Activated T-helper 1 cell treated with anti-CD3 and anti-CD28 coated beads, Interleukin-12 subunit alpha, Interleukin-12 subunit beta, Interleukin-2, Interleukin-4 antibody, amounts not matched to agents 30 ng/mL and 10 ng/mL and 1 ng/mL, durations not matched to agents 14 hours and 24 hours and 36 hours (primary cell): ENCODE measurements around the gene COG6. TPM values are rescaled to one million over a fixed set of nuclear protein-coding genes. Genes with fewer than 3 reads are reported as not detected.

Source experiments
- DNase-seq: peaks from one replicate; pipeline ENCODE4 v3.0.0; 2021; ENCODE audit warnings: low spot score
- H3K27ac Mint-ChIP-seq: one replicate; pipeline ENCODE4 v1.8.0; 2021; ENCODE audit warnings: mild to moderate bottlenecking, mixed read lengths
- H3K27me3 Mint-ChIP-seq: one replicate; pipeline ENCODE4 v1.8.0; 2022; ENCODE audit warnings: mild to moderate bottlenecking, moderate library complexity, mixed read lengths; ENCODE audit not compliant: insufficient read depth
- H3K36me3 Mint-ChIP-seq: one replicate; pipeline ENCODE4 v1.8.0; 2021; ENCODE audit warnings: low read depth, mixed read lengths
- H3K4me1 Mint-ChIP-seq: one replicate; pipeline ENCODE4 v1.8.0; 2021; ENCODE audit warnings: low read depth, mixed read lengths
- H3K4me3 Mint-ChIP-seq: one replicate; pipeline ENCODE4 v1.8.0; 2021; ENCODE audit warnings: mild to moderate bottlenecking, moderate library complexity, mixed read lengths
- H3K9me3 Mint-ChIP-seq: one replicate; pipeline ENCODE4 v1.8.0; 2021; ENCODE audit warnings: mixed read lengths
- intact Hi-C: fragments of 100-400 bp; cut with micrococcal nuclease; formaldehyde crosslinking; loops from one replicate; pipeline ENCODE4 v1.15.1; 2024
- total RNA-seq: library from RNA; stranded (reverse); gene quantifications from 2 replicates; pipeline ENCODE4 v1.2.3, GENCODE V29; 2022

Gene COG6
- total RNA-seq, 1 donor from 2014 or later: 31.8 TPM

DNA sequence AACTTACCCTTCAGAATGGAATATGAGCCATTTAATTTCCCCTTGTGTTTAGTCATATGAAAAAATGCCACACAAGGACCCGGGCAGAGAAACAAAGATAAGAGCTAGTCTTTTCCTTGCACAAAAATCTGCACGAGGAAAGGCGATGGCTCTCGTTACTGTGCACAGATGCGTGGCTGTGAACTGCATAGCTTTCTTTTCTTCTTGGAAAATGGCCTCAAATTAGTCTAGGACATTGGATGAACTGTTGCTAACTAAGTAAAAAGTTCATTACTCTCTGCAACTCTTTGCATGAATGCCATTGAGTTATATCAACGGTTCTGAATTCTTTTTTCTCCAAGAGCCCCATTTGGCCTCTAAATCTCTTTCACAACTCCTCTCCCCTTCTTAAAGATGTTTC is 125.2 kb downstream of the COG6 start:
- Mint-ChIP-seq H3K27me3 (no peaks in the 10 kb centered on the region), H3K4me1 (peaks cover 49% of the 10 kb centered on the region), H3K27ac (no peak overlapping the region), H3K4me3 (no peak overlapping the region), H3K36me3 (peaks cover 4% of the 10 kb centered on the region), H3K9me3 (peaks cover 18% of the 10 kb centered on the region)
- no peak for DNase-seq
- intact Hi-C loops: loop anchor here (1.0 to 10.0 kb wide), 2 partner anchors 246 to 524 kb away; no protein-coding TSS in a partner anchor

DNA sequence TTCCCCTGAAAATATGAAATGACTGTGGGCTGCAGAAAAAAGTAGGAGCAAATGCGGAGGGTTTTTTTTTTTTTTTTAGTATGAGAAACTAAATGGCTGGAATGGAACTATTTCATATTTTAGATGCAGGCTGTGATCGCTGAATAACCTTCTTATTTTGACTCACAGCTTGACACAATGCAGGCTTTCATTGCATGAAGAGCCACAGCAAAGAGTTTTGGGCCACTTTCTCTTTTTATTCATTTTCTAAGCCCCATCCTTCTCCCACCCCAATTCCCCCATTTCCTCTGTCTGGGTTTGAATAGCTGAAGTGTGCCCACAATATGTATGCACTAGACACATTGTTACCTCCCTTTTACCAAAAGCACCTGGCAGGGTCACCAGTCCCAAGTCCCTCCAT is 125.9 kb downstream of the COG6 start:
- intact Hi-C loops: loop anchor here (1.0 to 10.0 kb wide), 2 partner anchors 245 to 523 kb away; no protein-coding TSS in a partner anchor
- no peak overlapping the region for H3K4me3 Mint-ChIP-seq
- peaks cover 18% of the 10 kb centered on the region for H3K9me3 Mint-ChIP-seq
- H3K27me3 Mint-ChIP-seq: no peaks in the 10 kb centered on the region
- peaks cover 4% of the 10 kb centered on the region for H3K36me3 Mint-ChIP-seq
- no peak for DNase-seq
- peaks cover 49% of the 10 kb centered on the region for H3K4me1 Mint-ChIP-seq
- H3K27ac Mint-ChIP-seq: peak overlapping the region; percentile 31

DNA sequence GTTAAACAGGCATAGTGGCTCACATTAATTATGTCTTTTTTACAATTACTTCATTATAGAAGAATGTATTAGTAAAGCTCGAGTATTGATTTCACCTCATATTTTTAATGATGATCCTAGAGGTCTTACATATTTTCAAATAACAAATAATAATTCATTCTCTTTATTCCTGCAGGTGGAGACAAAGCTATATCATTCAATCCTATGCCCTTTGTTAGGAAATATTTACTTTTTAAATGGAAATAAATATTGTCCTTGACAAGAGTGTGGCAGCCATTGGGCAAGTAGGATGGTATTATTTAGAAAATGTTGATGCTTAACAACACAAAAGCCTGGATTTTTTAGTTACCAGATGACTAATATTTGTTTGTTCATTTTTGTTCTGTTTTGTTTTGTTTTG is 127.6 kb downstream of the COG6 start:
- H3K27ac Mint-ChIP-seq: no peak overlapping the region
- H3K36me3 Mint-ChIP-seq: peaks cover 1% of the 10 kb centered on the region
- H3K9me3 Mint-ChIP-seq: peaks cover 7% of the 10 kb centered on the region
- H3K27me3 Mint-ChIP-seq: no peaks in the 10 kb centered on the region
- no peak overlapping the region for H3K4me3 Mint-ChIP-seq
- H3K4me1 Mint-ChIP-seq: peaks cover 44% of the 10 kb centered on the region
- intact Hi-C loops: loop anchor here (10.0 kb wide), 1 partner anchor 522 kb away; no protein-coding TSS in a partner anchor
- DNase-seq: no peak

DNA sequence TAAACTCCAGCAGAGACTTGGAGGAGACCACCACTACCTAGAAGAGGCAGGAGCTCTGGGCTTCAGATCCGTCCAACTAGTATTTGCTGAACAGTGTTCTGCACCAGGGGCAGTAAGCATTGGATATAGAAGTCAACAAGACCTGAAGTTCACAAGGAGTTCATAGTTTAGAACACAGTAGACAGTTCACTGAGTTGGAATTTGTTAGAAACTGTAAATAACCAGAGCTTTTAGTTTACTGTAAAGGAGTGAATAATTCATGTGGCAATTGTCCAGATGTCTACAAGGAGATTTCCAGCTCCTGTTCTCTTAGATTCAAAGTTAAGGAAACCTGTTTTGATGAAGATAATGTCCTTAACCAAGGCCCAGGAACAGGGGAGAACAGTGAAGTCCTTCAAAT is 128.9 kb downstream of the COG6 start:
- intact Hi-C loops: loop anchor here (10.0 kb wide), 1 partner anchor 520 kb away; no protein-coding TSS in a partner anchor
- no peak for DNase-seq
- Mint-ChIP-seq H3K27ac (no peak overlapping the region), H3K4me3 (no peak overlapping the region), H3K36me3 (peaks cover 1% of the 10 kb centered on the region), H3K9me3 (peaks cover 5% of the 10 kb centered on the region), H3K27me3 (no peaks in the 10 kb centered on the region), H3K4me1 (peaks cover 33% of the 10 kb centered on the region)

DNA sequence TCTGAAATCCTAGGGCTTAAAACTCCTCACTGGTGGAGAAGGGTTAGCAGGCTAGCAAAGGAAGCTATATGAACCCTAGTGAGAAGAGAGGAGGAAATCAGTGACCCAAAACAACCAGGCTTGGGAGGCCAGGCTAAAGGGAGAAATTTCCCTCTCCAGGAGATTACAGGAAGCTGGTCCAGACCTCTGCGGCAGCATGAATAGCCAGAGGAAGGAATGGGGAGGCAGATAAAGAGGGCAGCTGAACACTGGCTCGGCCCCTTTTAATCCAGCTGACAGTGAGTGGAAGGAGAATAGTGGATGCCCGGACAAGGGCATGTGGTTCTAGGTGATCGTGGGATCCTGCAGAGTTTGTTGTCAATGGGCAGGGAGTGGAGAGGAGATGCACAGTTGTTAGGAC is 130.6 kb downstream of the COG6 start:
- no peak for DNase-seq
- Mint-ChIP-seq H3K4me1 (peaks cover 29% of the 10 kb centered on the region), H3K27me3 (no peaks in the 10 kb centered on the region), H3K4me3 (no peak overlapping the region), H3K9me3 (peaks cover 9% of the 10 kb centered on the region), H3K36me3 (peaks cover 3% of the 10 kb centered on the region), H3K27ac (peak overlapping the region; percentile 37)
- intact Hi-C loops: loop anchor here (10.0 kb wide), 1 partner anchor 519 kb away; no protein-coding TSS in a partner anchor

DNA sequence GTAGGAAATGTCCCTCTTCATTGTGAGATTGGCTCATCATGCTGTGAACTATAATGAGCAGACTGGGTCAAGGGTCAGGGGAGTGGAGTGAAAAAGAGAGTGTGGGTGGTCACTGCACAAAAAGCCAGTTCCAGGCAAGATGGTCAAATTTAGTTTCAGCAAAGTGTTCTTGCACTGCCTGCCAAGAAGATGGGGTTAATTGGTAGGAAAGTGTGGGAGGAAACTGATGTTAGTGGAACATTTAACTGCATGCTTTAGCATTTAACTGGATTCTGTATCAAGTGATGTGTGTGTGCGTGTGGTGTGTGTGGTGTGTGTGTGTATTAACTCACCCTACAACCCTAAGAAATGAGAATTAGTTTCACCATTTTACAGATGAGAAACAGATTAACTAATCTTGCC is 131.6 kb downstream of the COG6 start:
- peak overlapping the region; percentile 62 for H3K27ac Mint-ChIP-seq
- intact Hi-C loops: loop anchor here (1.0 to 10.0 kb wide), 2 partner anchors 10 to 518 kb away; no protein-coding TSS in a partner anchor
- H3K9me3 Mint-ChIP-seq: peaks cover 10% of the 10 kb centered on the region
- peaks cover 23% of the 10 kb centered on the region for H3K4me1 Mint-ChIP-seq
- H3K36me3 Mint-ChIP-seq: peaks cover 3% of the 10 kb centered on the region
- no peak for DNase-seq
- no peak overlapping the region for H3K4me3 Mint-ChIP-seq
- no peaks in the 10 kb centered on the region for H3K27me3 Mint-ChIP-seq

DNA sequence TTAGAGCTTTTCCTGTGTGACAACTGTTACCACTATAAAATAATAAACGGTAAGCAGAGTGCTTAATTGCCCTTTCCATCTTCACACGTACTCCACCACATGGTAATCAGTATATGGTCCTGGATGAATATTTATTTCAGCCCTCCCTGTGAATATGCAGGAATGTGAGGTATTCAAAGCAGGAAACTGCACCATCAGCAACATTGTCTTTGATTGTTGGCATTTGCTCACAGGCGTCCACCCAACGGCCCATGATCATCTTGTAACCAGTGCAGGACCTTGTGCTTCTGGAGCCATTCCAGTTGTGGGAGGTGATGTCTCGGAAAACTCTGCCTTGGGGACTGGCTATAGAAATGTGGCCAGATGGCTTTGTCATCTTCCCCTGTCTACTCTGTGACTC is 132.6 kb downstream of the COG6 start:
- Mint-ChIP-seq H3K27ac (no peak overlapping the region), H3K4me3 (no peak overlapping the region), H3K4me1 (peaks cover 18% of the 10 kb centered on the region), H3K9me3 (peaks cover 12% of the 10 kb centered on the region), H3K36me3 (peaks cover 3% of the 10 kb centered on the region), H3K27me3 (no peaks in the 10 kb centered on the region)
- DNase-seq: no peak
- intact Hi-C loops: loop anchor here (10.0 kb wide), 1 partner anchor 517 kb away; no protein-coding TSS in a partner anchor

DNA sequence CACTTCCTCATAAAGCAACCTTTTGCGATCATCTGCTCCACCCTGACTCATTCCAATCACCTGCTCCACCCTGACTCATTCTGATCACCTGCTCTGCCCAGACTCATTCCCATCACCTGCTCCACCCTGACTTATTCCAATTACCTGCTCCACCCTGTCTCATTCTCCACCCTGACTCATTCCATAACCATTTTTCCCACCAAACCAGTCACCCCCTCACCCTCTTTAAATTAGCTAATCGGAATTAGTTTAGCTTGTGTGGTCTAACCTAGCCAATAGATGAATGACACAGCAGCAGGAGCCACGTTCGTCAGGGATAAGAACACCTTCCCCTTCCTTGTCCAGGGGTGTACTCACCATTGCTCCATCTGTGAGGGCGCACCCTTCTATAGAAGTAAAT is 134.0 kb downstream of the COG6 start:
- peaks cover 3% of the 10 kb centered on the region for H3K36me3 Mint-ChIP-seq
- peaks cover 12% of the 10 kb centered on the region for H3K9me3 Mint-ChIP-seq
- no peak overlapping the region for H3K27ac Mint-ChIP-seq
- DNase-seq: no peak
- no peak overlapping the region for H3K4me3 Mint-ChIP-seq
- peaks cover 18% of the 10 kb centered on the region for H3K4me1 Mint-ChIP-seq
- no peaks in the 10 kb centered on the region for H3K27me3 Mint-ChIP-seq
- intact Hi-C loops: loop anchor here (10.0 kb wide), 1 partner anchor 515 kb away; no protein-coding TSS in a partner anchor

Other genes with a start within 250 kb of the COG6 start
- 4.2 and 4.8 TPM in 2 replicates for gene LHFPL6, start 52.5 kb upstream of the COG6 start, total RNA-seq